Right lobe of liver (tissue), 6 donors: ENCODE results near the gene RNU5B-1. TPM values are rescaled to one million over a fixed set of nuclear protein-coding genes. Genes with fewer than 3 reads are reported as not detected.

Source experiments
- ATAC-seq, 4 donors: fragments of 200-7000 bp; cut with Tn5 transposase; one replicate each; pipeline ENCODE4 v1.9.1; 2020; ENCODE audit warnings: mild to moderate bottlenecking in 4 of 4, moderate library complexity in 4 of 4
- DNase-seq, 3 donors: peaks; one replicate each; pipeline ENCODE4 v3.0.0-alpha.2; 2020
- H3K27ac ChIP-seq, 3 donors: fragments of 200-600 bp; one replicate each; pipeline ENCODE4 v1.8.0; 2022
- H3K27me3 ChIP-seq, 2 donors: fragments of 200-600 bp; one replicate each; pipeline ENCODE4 v1.8.0; 2022
- H3K36me3 ChIP-seq, 4 donors: fragments of 200-600 bp; sonication (generic) in 1 of 4; one replicate each; pipeline versions ENCODE4 v1.5.1 to v1.8.0; 2017 to 2022; ENCODE audit warnings: control low read depth in 1 of 4
- H3K4me1 ChIP-seq, 4 donors: fragments of 200-600 bp; sonication (generic) in 1 of 4; one replicate each; pipeline versions ENCODE4 v1.5.1 to v1.8.0; 2017 to 2022; ENCODE audit warnings: control low read depth in 1 of 4
- H3K4me3 ChIP-seq, 3 donors: fragments of 200-600 bp; one replicate each; pipeline ENCODE4 v1.8.0; 2022
- H3K9me3 ChIP-seq, 4 donors: fragments of 200-600 bp; sonication (generic) in 1 of 4; one replicate each; pipeline versions ENCODE4 v1.5.1 to v1.8.0; 2017 to 2022; ENCODE audit warnings: control low read depth in 1 of 4
- POLR2A ChIP-seq: fragments of 450-650 bp; IDR thresholded peaks from one replicate; pipeline ENCODE4 v1.6.1; 2017; ENCODE audit warnings: antibody characterized with exemption, mild to moderate bottlenecking
- WGBS: methylation state at CpG from one replicate; pipeline ENCODE4 v1.1.6; 2018; ENCODE audit warnings: low coverage, low lambda C conversion rate; ENCODE audit not compliant: insufficient coverage; ENCODE audit errors: missing lambda C conversion rate; 5-methylcytosine and 5-hydroxymethylcytosine counted together
- intact Hi-C, 2 donors: fragments of 100-400 bp; cut with DNase I; formaldehyde crosslinking; loops; one replicate each; pipeline versions ENCODE4 v1.11.2 to v1.14.1; 2022
- total RNA-seq, 6 experiments: library from RNA; depleted of rRNA in 2 of 6; stranded (reverse); fragments of >200 nt in 2 of 6; fragmentation: NEBNext Ultra II Directional in 3 of 6; extraction: Animal tissue kit (Norgen Biotek cat#: 25700) in 3 of 6; gene quantifications; one replicate each; pipeline versions ENCODE4 v1.1.0 to v1.2.4, GENCODE V29; 2016 to 2023
- TF ChIP-seq, protein P1 (sequence below), 4 donors: fragments of 200-600 bp in 3 of 4; fragments of 450-650 bp in 1 of 4; IDR thresholded peaks; one replicate each; pipeline versions ENCODE4 v1.5.1 to v1.8.0; 2016 to 2022; ENCODE audit warnings: antibody characterized with exemption in 4 of 4, mild to moderate bottlenecking in 2 of 4
- donor health status: DM: no; HTN: yes; CAD: no.
- donor health status: DM: no; HTN: no; CAD: no.
- donor health status: DM: no; HTN: no; CAD: no.
- donor health status: DM: no; HTN: yes; CAD: no.
- donor health status: DM: no; HTN: yes; CAD: no.

The RNU5B-1 gene
- total RNA-seq, 6 experiments from 2014 or later, result 11.0 to 35.4 TPM; not detected in 4

GRCh38 chr15:65312400-65312916 lies 8.0 kb downstream of the RNU5B-1 start:
- DNase-seq, result peak; percentile 79 to 86 (median 83)
- Histone ChIP-seq H3K9me3 (no peaks in the 10 kb centered on the region), H3K4me1 (peaks cover 0 to 23% (median 5%) of the 10 kb centered on the region in 4 donors), H3K4me3 (no peak overlapping the region), H3K27ac (peak overlapping the region; percentile 58 to 92 (median 87)), H3K36me3 (no peaks in the 10 kb centered on the region), H3K27me3 (no peaks in the 10 kb centered on the region)
- intact Hi-C loops, result no loop called here
- 17% methylated on average over 9 of the region's 11 CpGs for WGBS
- ATAC-seq, result peak; percentile 88 to 91 (median 90)
- no peak for TF ChIP-seq POLR2A
- TF ChIP-seq, protein P1, sequence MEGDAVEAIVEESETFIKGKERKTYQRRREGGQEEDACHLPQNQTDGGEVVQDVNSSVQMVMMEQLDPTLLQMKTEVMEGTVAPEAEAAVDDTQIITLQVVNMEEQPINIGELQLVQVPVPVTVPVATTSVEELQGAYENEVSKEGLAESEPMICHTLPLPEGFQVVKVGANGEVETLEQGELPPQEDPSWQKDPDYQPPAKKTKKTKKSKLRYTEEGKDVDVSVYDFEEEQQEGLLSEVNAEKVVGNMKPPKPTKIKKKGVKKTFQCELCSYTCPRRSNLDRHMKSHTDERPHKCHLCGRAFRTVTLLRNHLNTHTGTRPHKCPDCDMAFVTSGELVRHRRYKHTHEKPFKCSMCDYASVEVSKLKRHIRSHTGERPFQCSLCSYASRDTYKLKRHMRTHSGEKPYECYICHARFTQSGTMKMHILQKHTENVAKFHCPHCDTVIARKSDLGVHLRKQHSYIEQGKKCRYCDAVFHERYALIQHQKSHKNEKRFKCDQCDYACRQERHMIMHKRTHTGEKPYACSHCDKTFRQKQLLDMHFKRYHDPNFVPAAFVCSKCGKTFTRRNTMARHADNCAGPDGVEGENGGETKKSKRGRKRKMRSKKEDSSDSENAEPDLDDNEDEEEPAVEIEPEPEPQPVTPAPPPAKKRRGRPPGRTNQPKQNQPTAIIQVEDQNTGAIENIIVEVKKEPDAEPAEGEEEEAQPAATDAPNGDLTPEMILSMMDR (IDR thresholded peaks at IDR 0.05), result peak in 2 of 4 donors; percentile 9 to 19

DNA sequence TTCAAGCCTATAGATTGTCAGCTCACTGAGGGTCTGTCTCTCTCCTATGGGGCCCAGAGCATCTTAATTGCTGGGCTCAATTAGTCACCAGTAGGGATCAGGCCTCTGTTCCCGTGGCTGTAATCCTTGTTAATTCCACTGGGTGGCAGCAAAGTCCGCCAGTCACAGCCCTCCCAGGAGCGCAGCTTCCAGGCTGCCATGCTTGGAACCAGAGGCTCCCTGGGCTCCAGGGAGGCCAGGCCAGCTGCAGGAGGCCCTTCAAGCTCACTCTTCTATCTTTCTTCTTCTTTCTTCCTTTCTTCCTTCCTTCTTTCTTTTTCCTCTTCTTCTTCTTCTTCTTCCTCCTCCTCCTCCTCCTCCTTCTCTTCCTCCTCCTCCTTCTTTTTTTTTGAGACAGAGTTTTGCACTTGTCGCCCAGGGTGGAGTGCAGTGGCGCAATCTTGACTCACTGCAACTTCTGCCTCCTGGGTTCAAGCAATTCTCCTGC lies 14.4 kb downstream of the RNU5B-1 start:
- Histone ChIP-seq H3K36me3 (no peaks in the 10 kb centered on the region), H3K27ac (no peak overlapping the region), H3K9me3 (no peaks in the 10 kb centered on the region), H3K4me3 (no peak overlapping the region), H3K27me3 (no peaks in the 10 kb centered on the region), H3K4me1 (no peaks in the 10 kb centered on the region)
- ATAC-seq (peak; percentile 97 to 99 (median 98)), DNase-seq (peak; percentile 73 to 79 (median 77))
- WGBS, result 40% methylated on average over 2 of the region's 5 CpGs
- intact Hi-C loops, result no loop called here
- TF ChIP-seq POLR2A, result no peak
- TF ChIP-seq, protein P1 (IDR thresholded peaks at IDR 0.05), result peak; percentile 90 to 96 (median 94)

- TF ChIP-seq POLR2A, result no peak
- TF ChIP-seq, protein P1 (IDR thresholded peaks at IDR 0.05), result no peak
- DNase-seq, result peak in 1 of 3 donors; percentile 56
- intact Hi-C loops, result loop anchor here (5.0 kb wide), 1 partner anchor 64 kb away; no protein-coding TSS in a partner anchor
- Histone ChIP-seq H3K4me1 (no peaks in the 10 kb centered on the region), H3K27ac (no peak overlapping the region), H3K27me3 (no peaks in the 10 kb centered on the region), H3K9me3 (no peaks in the 10 kb centered on the region), H3K4me3 (no peak overlapping the region), H3K36me3 (no peaks in the 10 kb centered on the region)
- peak in 3 of 4 donors; percentile 26 to 57 (median 33) for ATAC-seq
- WGBS, result 5% methylated on average over 5 of the region's 9 CpGs
Measured at GRCh38 chr15:65323071-65323511, 18.6 kb downstream of the RNU5B-1 start.

GRCh38 chr15:65326117-65326526 lies 21.6 kb downstream of the RNU5B-1 start:
- WGBS, result 20% methylated on average over 1 of the region's 12 CpGs
- H3K9me3 ChIP-seq, result no peaks in the 10 kb centered on the region
- H3K4me1 ChIP-seq, result no peaks in the 10 kb centered on the region
- intact Hi-C loops, result no loop called here
- peak; percentile 57 to 75 (median 70) for ATAC-seq
- H3K27me3 ChIP-seq, result no peaks in the 10 kb centered on the region
- DNase-seq, result peak in 1 of 3 donors; percentile 44
- H3K4me3 ChIP-seq, result no peak overlapping the region
- H3K27ac ChIP-seq, result no peak overlapping the region
- no peaks in the 10 kb centered on the region for H3K36me3 ChIP-seq
- TF ChIP-seq, protein P1 (IDR thresholded peaks at IDR 0.05), result no peak
- no peak for TF ChIP-seq POLR2A
